Endothelial cell of umbilical vein (primary cell): ENCODE data around the gene DISP2. TPM values are rescaled to one million over a fixed set of nuclear protein-coding genes. Genes with fewer than 3 reads are reported as not detected.

Experiments
- BruUV-seq: library from RNA; stranded (reverse); fragments of 400-500 nt; replicated peaks from 2 replicates; lab custom pipeline; 2021; lab: Mats Ljungman, UMichigan
- CTCF ChIA-PET: fragments of 300-600, 350-600 bp; sonication (Branson Sonifier 250); formaldehyde crosslinking; loops from one replicate; lab custom pipeline; 2021; ENCODE audit warnings: antibody characterized with exemption, inconsistent platforms; lab: Charles Lee
- POLR2A ChIA-PET: fragments of 300-600, 350-600 bp; sonication (Branson Sonifier 250); formaldehyde crosslinking; loops from one replicate; lab custom pipeline; 2021; ENCODE audit warnings: antibody characterized with exemption, inconsistent platforms; lab: Charles Lee
- DNase-seq: peaks from one replicate; pipeline ENCODE4 v3.0.0-alpha.2; 2011; ENCODE audit warnings: low read depth, low spot score
- FAIRE-seq: peaks from 2 replicates; lab custom pipeline; 2011; peaks lifted over from hg19 to GRCh38; lab: Jason Lieb, UNC
- H2AFZ ChIP-seq: 2 replicates; pipeline ENCODE4 v1.6.0; 2012; ENCODE audit warnings: low read depth, low read length, control low read depth, inconsistent platforms
- H3K27ac ChIP-seq: 2 replicates; pipeline ENCODE4 v1.5.1; 2011; ENCODE audit warnings: low read depth, mild to moderate bottlenecking, control low read depth, low read length, moderate library complexity; ENCODE audit not compliant: insufficient read depth
- H3K27me3 ChIP-seq, 2 experiments: 2 replicates each; pipeline versions ENCODE4 v1.6.0 to v1.6.1; 2011; ENCODE audit warnings: low read length in 2 of 2, mixed read lengths in 1 of 2; ENCODE audit not compliant: control insufficient read depth in 2 of 2, insufficient read depth in 2 of 2
- H3K36me3 ChIP-seq, 2 experiments: 2 replicates in 1 of 2; 3 replicates in 1 of 2; pipeline ENCODE4 v1.5.1; 2011; ENCODE audit warnings: low read length in 2 of 2, mild to moderate bottlenecking in 1 of 2, moderate library complexity in 1 of 2; ENCODE audit not compliant: control insufficient read depth in 2 of 2, insufficient read depth in 2 of 2; ENCODE audit errors: extremely low read depth in 1 of 2
- H3K4me1 ChIP-seq: 3 replicates; pipeline ENCODE4 v1.5.1; 2011; ENCODE audit warnings: mild to moderate bottlenecking, low read length; ENCODE audit not compliant: control insufficient read depth, insufficient read depth; ENCODE audit errors: extremely low read depth
- H3K4me2 ChIP-seq: 2 replicates; pipeline ENCODE4 v1.6.1; 2011; ENCODE audit warnings: low read length, control low read depth, mixed read lengths; ENCODE audit not compliant: insufficient read depth
- H3K4me3 ChIP-seq, 3 experiments: fragments of 200-600 bp in 1 of 3; sonication (generic), shearing (Covaris generic) in 1 of 3; replicated peaks in 1 of 3; 2 replicates each; pipeline ENCODE4 v1.5.1; 2011 to 2016; ENCODE audit warnings: control low read depth in 3 of 3, low read length in 3 of 3, mild to moderate bottlenecking in 2 of 3, inconsistent platforms in 1 of 3, low read depth in 1 of 3, moderate library complexity in 1 of 3; ENCODE audit not compliant: insufficient read depth in 1 of 3
- H3K79me2 ChIP-seq: 2 replicates; pipeline ENCODE4 v1.6.0; 2012; ENCODE audit warnings: low read length, inconsistent platforms; ENCODE audit not compliant: control insufficient read depth, insufficient read depth
- H3K9ac ChIP-seq: replicated peaks from 2 replicates; pipeline ENCODE3; 2011; ENCODE audit warnings: low read length, control low read depth; ENCODE audit not compliant: insufficient read depth; ENCODE audit errors: extremely low read depth
- H3K9me1 ChIP-seq: replicated peaks from 3 replicates; pipeline ENCODE4 v1.6.0; 2011; ENCODE audit warnings: mild to moderate bottlenecking, low read length; ENCODE audit not compliant: control insufficient read depth, insufficient read depth; ENCODE audit errors: extremely low read depth
- H3K9me3 ChIP-seq: replicated peaks from 2 replicates; pipeline ENCODE4 v1.5.1; 2012; ENCODE audit warnings: low read length, inconsistent platforms; ENCODE audit not compliant: control insufficient read depth, insufficient read depth
- H4K20me1 ChIP-seq: replicated peaks from 2 replicates; pipeline ENCODE3; 2011; ENCODE audit warnings: mild to moderate bottlenecking, low read length; ENCODE audit not compliant: control insufficient read depth, insufficient read depth; ENCODE audit errors: extremely low read depth
- CTCF ChIP-seq, 2 donors: IDR thresholded peaks; 1 replicate in 1 of 2; 2 replicates in 1 of 2; pipeline ENCODE4 v1.5.1; 2011; ENCODE audit warnings: low read length in 2 of 2, mild to moderate bottlenecking in 2 of 2, moderate library complexity in 2 of 2, control low read depth in 1 of 2, inconsistent platforms in 1 of 2, low read depth in 1 of 2; ENCODE audit not compliant: insufficient read depth in 1 of 2; ENCODE audit errors: extremely low read depth in 1 of 2
- EZH2 ChIP-seq: IDR thresholded peaks from 2 replicates; pipeline ENCODE4 v1.6.1; 2012; ENCODE audit warnings: borderline replicate concordance, low read depth, mild to moderate bottlenecking, moderate library complexity, low read length, inconsistent platforms; ENCODE audit not compliant: severe bottlenecking
- FOS ChIP-seq: IDR thresholded peaks from 2 replicates; pipeline ENCODE4 v1.6.1; 2011; ENCODE audit warnings: mild to moderate bottlenecking, low read length, moderate library complexity, borderline replicate concordance; ENCODE audit not compliant: insufficient read depth
- GATA2 ChIP-seq: IDR thresholded peaks from 2 replicates; pipeline ENCODE4 v1.7.0; 2011; ENCODE audit warnings: low read depth, mild to moderate bottlenecking, moderate library complexity, mixed read lengths, low read length; ENCODE audit not compliant: insufficient read length, insufficient read depth
- JUN ChIP-seq: IDR thresholded peaks from 2 replicates; pipeline ENCODE4 v1.6.1; 2011; ENCODE audit warnings: borderline replicate concordance, low read depth; ENCODE audit not compliant: insufficient read length, insufficient read depth
- MAX ChIP-seq: IDR thresholded peaks from 2 replicates; pipeline ENCODE4 v1.6.1; 2011; ENCODE audit not compliant: insufficient read depth, insufficient read length
- MYC ChIP-seq: IDR thresholded peaks from one replicate; pipeline ENCODE4 v1.6.1; 2011; ENCODE audit warnings: mild to moderate bottlenecking, low read depth, low read length
- POLR2A ChIP-seq: IDR thresholded peaks from 2 replicates; pipeline ENCODE4 v1.6.1; 2012; ENCODE audit warnings: low read depth, mild to moderate bottlenecking, control low read depth, low read length
- POLR2AphosphoS5 ChIP-seq: IDR thresholded peaks from 2 replicates; pipeline ENCODE4 v1.6.1; 2012; ENCODE audit warnings: low read depth, mild to moderate bottlenecking, control low read depth, low read length, moderate library complexity; ENCODE audit not compliant: insufficient read depth
- dilution Hi-C: fragments of 300-500 bp; cut with MboI; formaldehyde crosslinking; loops from one replicate; pipeline ENCODE4 v1.15.0; 2019; ENCODE audit warnings: low sequenced_read_pairs; ENCODE audit not compliant: extremely low pct_ligation_motif_present
- intact Hi-C: fragments of 100-400 bp; cut with micrococcal nuclease; formaldehyde crosslinking; loops from one replicate; pipeline ENCODE4 v1.10.0; 2022
- polyA plus RNA-seq, 4 experiments: library from polyadenylated mRNA; depleted of rRNA in 3 of 4; stranded (reverse) in 3 of 4; unstranded in 1 of 4; fragments of >200 nt; gene quantifications; 2 replicates each; pipeline versions ENCODE4 v1.2.1 to v1.2.3, GENCODE V29; 2011 to 2012; ENCODE audit warnings: missing spikeins in 1 of 4
- total RNA-seq: library from RNA; stranded (reverse); gene quantifications from 2 replicates; pipeline ENCODE4 v1.2.3, GENCODE V29; 2021

Gene DISP2
- total and polyA plus RNA-seq, 2 donors (not counting 3 experiments of a cell fraction or from before 2014, with no cell fraction given) = 0.10 to 1.2 TPM

- Histone ChIP-seq H3K27me3 (peaks cover 2 to 6% of the 10 kb centered on the region in 2 experiments), H3K9ac (no peak overlapping the region), H3K27ac (no peak overlapping the region), H2AFZ (no peak overlapping the region), H3K9me3 (no peaks in the 10 kb centered on the region), H3K36me3 (no peaks in the 10 kb centered on the region), H3K9me1 (no peaks in the 10 kb centered on the region), H4K20me1 (no peaks in the 10 kb centered on the region), H3K4me3 (no peak overlapping the region), H3K79me2 (no peaks in the 10 kb centered on the region), H3K4me1 (no peaks in the 10 kb centered on the region), H3K4me2 (no peak overlapping the region)
- no peak for FAIRE-seq
- no peak for DNase-seq
- TF ChIP-seq CTCF (IDR thresholded peaks at IDR 0.05; ENCODE audit: extremely low read depth in 1 of 2, insufficient read depth in 1 of 2, low read depth in 1 of 2, low read length in 2 of 2) (no peak), POLR2A (no peak), FOS (no peak), MYC (no peak), EZH2 (no peak), MAX (no peak), GATA2 (no peak), POLR2AphosphoS5 (no peak), JUN (no peak)
- no TSS peak for BruUV-seq
- POLR2A ChIA-PET = no interaction called here
- dilution Hi-C loops (no loop called here), intact Hi-C loops (no loop called here)
- CTCF ChIA-PET = interaction anchor here (0.6 to 6.4 kb wide), 3 partner anchors 8 to 23 kb away, joined by 3 to 82 read pairs (median 50); partner anchors contain the start of gene CCDC9B
Observed at GRCh38 chr15:40352281-40352901, 5.6 kb upstream of the DISP2 start.
